ENCODE results near the gene CYP51A1.

DNA sequence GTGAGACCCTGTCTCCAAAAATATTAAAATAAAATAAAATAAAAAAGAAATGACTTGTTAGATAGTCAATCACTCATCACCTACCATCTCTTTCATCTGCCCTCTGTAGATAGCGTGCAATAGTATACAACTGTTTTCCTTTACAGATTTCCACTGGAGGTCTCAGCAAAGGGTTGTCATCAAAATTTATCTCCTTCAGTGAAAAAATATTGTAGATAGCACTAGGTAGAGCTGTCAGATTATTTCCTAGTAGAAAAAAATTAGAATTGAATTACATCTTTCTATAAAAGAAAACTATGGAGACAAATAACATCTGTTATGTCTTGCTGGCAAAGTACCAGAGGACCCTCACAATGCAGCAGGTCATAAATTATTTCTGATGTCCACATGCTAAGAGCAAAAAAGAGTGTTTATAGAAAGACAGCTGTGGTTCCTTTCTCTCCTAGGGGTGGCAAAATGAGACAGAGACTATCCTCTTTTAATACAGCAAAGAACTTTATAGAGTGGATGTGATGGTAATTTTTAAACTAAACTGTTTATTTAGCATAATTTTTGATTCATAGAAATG is 16.3 kb upstream of the CYP51A1 start:
- TF ChIP-seq, protein P1, sequence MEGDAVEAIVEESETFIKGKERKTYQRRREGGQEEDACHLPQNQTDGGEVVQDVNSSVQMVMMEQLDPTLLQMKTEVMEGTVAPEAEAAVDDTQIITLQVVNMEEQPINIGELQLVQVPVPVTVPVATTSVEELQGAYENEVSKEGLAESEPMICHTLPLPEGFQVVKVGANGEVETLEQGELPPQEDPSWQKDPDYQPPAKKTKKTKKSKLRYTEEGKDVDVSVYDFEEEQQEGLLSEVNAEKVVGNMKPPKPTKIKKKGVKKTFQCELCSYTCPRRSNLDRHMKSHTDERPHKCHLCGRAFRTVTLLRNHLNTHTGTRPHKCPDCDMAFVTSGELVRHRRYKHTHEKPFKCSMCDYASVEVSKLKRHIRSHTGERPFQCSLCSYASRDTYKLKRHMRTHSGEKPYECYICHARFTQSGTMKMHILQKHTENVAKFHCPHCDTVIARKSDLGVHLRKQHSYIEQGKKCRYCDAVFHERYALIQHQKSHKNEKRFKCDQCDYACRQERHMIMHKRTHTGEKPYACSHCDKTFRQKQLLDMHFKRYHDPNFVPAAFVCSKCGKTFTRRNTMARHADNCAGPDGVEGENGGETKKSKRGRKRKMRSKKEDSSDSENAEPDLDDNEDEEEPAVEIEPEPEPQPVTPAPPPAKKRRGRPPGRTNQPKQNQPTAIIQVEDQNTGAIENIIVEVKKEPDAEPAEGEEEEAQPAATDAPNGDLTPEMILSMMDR (IDR thresholded peaks at IDR 0.05): no peak
- no peak for TF ChIP-seq POLR2A (IDR thresholded peaks at IDR 0.05)
